ENCODE data around the gene ENDOG.

Gene ENDOG

GRCh38 chr9:128802482-128802881 is 15.8 kb upstream of the ENDOG start:
- TF ChIP-seq TAF1 (IDR thresholded peaks at IDR 0.05; ENCODE audit: borderline replicate concordance, insufficient read depth, low read length), result no peak
- TF ChIP-seq REST (IDR thresholded peaks at IDR 0.05; ENCODE audit: insufficient read depth in 1 of 2, low read depth in 2 of 2, low read length in 2 of 2), result no peak
- no peak for TF ChIP-seq SIN3A (IDR thresholded peaks at IDR 0.05; ENCODE audit: borderline replicate concordance, insufficient read depth, low read length)
- TF ChIP-seq POLR2AphosphoS5 (IDR thresholded peaks at IDR 0.05; ENCODE audit: low read depth, low read length), result no peak
- no peak for TF ChIP-seq FOXP2 (optimal IDR thresholded peaks at IDR 0.05; ENCODE audit: borderline replicate concordance, extremely low read depth, extremely low read length, insufficient read depth)

GRCh38 chr9:128805661-128806060 is 12.6 kb upstream of the ENDOG start:
- TF ChIP-seq POLR2AphosphoS5 (IDR thresholded peaks at IDR 0.05; ENCODE audit: low read depth, low read length), result no peak
- no peak for TF ChIP-seq FOXP2 (optimal IDR thresholded peaks at IDR 0.05; ENCODE audit: borderline replicate concordance, extremely low read depth, extremely low read length, insufficient read depth)
- TF ChIP-seq REST (IDR thresholded peaks at IDR 0.05; ENCODE audit: insufficient read depth in 1 of 2, low read depth in 2 of 2, low read length in 2 of 2), result no peak
- TF ChIP-seq SIN3A (IDR thresholded peaks at IDR 0.05; ENCODE audit: borderline replicate concordance, insufficient read depth, low read length), result no peak
- TF ChIP-seq TAF1 (IDR thresholded peaks at IDR 0.05; ENCODE audit: borderline replicate concordance, insufficient read depth, low read length), result no peak

GRCh38 chr9:128807827-128808226 is 10.5 kb upstream of the ENDOG start:
- TF ChIP-seq FOXP2 (optimal IDR thresholded peaks at IDR 0.05; ENCODE audit: borderline replicate concordance, extremely low read depth, extremely low read length, insufficient read depth) (no peak), TAF1 (IDR thresholded peaks at IDR 0.05; ENCODE audit: borderline replicate concordance, insufficient read depth, low read length) (no peak), SIN3A (IDR thresholded peaks at IDR 0.05; ENCODE audit: borderline replicate concordance, insufficient read depth, low read length) (no peak), REST (IDR thresholded peaks at IDR 0.05; ENCODE audit: insufficient read depth in 1 of 2, low read depth in 2 of 2, low read length in 2 of 2) (no peak)

GRCh38 chr9:128808543-128808942 is 9.8 kb upstream of the ENDOG start:
- TF ChIP-seq REST (IDR thresholded peaks at IDR 0.05; ENCODE audit: insufficient read depth in 1 of 2, low read depth in 2 of 2, low read length in 2 of 2) (no peak), SIN3A (IDR thresholded peaks at IDR 0.05; ENCODE audit: borderline replicate concordance, insufficient read depth, low read length) (no peak), TAF1 (IDR thresholded peaks at IDR 0.05; ENCODE audit: borderline replicate concordance, insufficient read depth, low read length) (no peak), FOXP2 (optimal IDR thresholded peaks at IDR 0.05; ENCODE audit: borderline replicate concordance, extremely low read depth, extremely low read length, insufficient read depth) (no peak), POLR2AphosphoS5 (IDR thresholded peaks at IDR 0.05; ENCODE audit: low read depth, low read length) (no peak)

- TF ChIP-seq FOXP2 (optimal IDR thresholded peaks at IDR 0.05; ENCODE audit: borderline replicate concordance, extremely low read depth, extremely low read length, insufficient read depth) (no peak), POLR2AphosphoS5 (IDR thresholded peaks at IDR 0.05; ENCODE audit: low read depth, low read length) (no peak), SIN3A (IDR thresholded peaks at IDR 0.05; ENCODE audit: borderline replicate concordance, insufficient read depth, low read length) (no peak), REST (IDR thresholded peaks at IDR 0.05; ENCODE audit: insufficient read depth in 1 of 2, low read depth in 2 of 2, low read length in 2 of 2) (no peak), TAF1 (IDR thresholded peaks at IDR 0.05; ENCODE audit: borderline replicate concordance, insufficient read depth, low read length) (no peak)
Observed at GRCh38 chr9:128809036-128809599, 9.2 kb upstream of the ENDOG start.
